ENCODE results near the gene FAM222A.
"Not testable (repeated sequence)": the region's sequence is repeated elsewhere in the genome, so short reads cannot be mapped to it uniquely, and the experiment has no call there.

FAM222A gene

DNA sequence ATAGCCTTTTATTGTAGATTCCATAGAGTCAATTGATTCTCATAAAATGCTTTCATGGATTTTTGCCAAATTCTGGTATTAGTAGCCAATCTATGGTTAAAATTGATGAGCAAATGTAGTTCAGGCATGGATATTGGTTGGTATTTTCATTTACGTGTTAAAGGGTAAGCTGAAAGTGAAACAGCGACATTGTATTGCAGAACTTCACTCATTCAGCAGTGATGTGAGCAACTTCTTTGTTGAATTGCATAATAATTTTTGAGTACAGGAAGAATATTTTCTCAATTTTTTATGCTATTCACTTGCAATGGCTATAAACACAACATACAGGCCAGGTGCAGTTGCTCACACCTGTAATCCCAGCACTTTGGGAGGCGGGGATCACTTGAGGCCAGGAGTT, 24.2 kb upstream of the FAM222A start:
- Histone ChIP-seq H3K9me3 (replicated peaks; ENCODE audit: insufficient read depth, low read length) (no peaks in the 10 kb centered on the region), H2AFZ (ENCODE audit: low read length) (no peak overlapping the region), H3K27me3 (replicated peaks; ENCODE audit: insufficient read depth, low read length) (no peaks in the 10 kb centered on the region), H3K9ac (ENCODE audit: low read length) (no peak overlapping the region), H4K20me1 (ENCODE audit: insufficient read depth, low read length) (no peaks in the 10 kb centered on the region), H3K79me2 (ENCODE audit: low read length) (no peaks in the 10 kb centered on the region), H3K4me3 (ENCODE audit: low read length) (no peak overlapping the region), H3K9me2 (replicated peaks; ENCODE audit: insufficient read depth, low read length) (no peaks in the 10 kb centered on the region), H3K27ac (ENCODE audit: low read length) (no peak overlapping the region), H3F3A (ENCODE audit: insufficient read depth, low read length) (no peaks in the 10 kb centered on the region), H3K4me1 (ENCODE audit: low read length) (no peaks in the 10 kb centered on the region), H3K36me3 (replicated peaks; ENCODE audit: insufficient read depth, low read length) (no peaks in the 10 kb centered on the region), H3K4me2 (ENCODE audit: low read depth, low read length) (no peak overlapping the region)
- DNase-seq, result no peak
- no peak for TF ChIP-seq EZH2 (optimal IDR thresholded peaks at IDR 0.05; ENCODE audit: low read depth, low read length)
- TF ChIP-seq, protein P1, sequence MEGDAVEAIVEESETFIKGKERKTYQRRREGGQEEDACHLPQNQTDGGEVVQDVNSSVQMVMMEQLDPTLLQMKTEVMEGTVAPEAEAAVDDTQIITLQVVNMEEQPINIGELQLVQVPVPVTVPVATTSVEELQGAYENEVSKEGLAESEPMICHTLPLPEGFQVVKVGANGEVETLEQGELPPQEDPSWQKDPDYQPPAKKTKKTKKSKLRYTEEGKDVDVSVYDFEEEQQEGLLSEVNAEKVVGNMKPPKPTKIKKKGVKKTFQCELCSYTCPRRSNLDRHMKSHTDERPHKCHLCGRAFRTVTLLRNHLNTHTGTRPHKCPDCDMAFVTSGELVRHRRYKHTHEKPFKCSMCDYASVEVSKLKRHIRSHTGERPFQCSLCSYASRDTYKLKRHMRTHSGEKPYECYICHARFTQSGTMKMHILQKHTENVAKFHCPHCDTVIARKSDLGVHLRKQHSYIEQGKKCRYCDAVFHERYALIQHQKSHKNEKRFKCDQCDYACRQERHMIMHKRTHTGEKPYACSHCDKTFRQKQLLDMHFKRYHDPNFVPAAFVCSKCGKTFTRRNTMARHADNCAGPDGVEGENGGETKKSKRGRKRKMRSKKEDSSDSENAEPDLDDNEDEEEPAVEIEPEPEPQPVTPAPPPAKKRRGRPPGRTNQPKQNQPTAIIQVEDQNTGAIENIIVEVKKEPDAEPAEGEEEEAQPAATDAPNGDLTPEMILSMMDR (IDR thresholded peaks at IDR 0.05; ENCODE audit: low read length), result no peak
- TF ChIP-seq EZH2phosphoT487 (IDR thresholded peaks at IDR 0.05; ENCODE audit: low read length), result no peak

DNA sequence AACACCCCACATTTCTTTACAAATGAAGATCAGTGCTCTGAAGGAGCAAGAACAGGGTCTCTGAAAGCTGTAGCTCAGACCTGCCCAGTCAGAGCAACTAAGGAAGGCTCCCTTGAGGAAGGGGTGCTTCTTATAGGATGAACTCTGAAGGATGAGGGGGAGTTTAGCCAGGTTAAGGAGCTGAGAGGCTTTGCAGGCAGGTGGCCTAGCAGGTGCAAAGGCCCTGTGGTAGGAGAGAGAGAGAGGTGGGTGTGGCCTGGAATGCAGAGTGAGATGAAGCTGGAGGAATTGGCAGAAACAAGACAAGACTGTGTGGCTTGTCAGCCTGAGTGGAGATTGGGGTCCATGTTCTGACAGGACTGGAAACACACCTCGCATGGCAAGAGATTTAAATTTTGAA, 20.5 kb upstream of the FAM222A start:
- no peaks in the 10 kb centered on the region for H3F3A ChIP-seq (ENCODE audit: insufficient read depth, low read length)
- TF ChIP-seq EZH2 (optimal IDR thresholded peaks at IDR 0.05; ENCODE audit: low read depth, low read length), result no peak
- TF ChIP-seq, protein P1 (IDR thresholded peaks at IDR 0.05; ENCODE audit: low read length), result no peak
- no peak for TF ChIP-seq EZH2phosphoT487 (IDR thresholded peaks at IDR 0.05; ENCODE audit: low read length)
- no peaks in the 10 kb centered on the region for H3K36me3 ChIP-seq (replicated peaks; ENCODE audit: insufficient read depth, low read length)
- no peak for DNase-seq
- no peaks in the 10 kb centered on the region for H3K9me3 ChIP-seq (replicated peaks; ENCODE audit: insufficient read depth, low read length)
- no peak overlapping the region for H2AFZ ChIP-seq (ENCODE audit: low read length)
- H4K20me1 ChIP-seq (ENCODE audit: insufficient read depth, low read length), result no peaks in the 10 kb centered on the region
- no peaks in the 10 kb centered on the region for H3K9me2 ChIP-seq (replicated peaks; ENCODE audit: insufficient read depth, low read length)
- H3K27me3 ChIP-seq (replicated peaks; ENCODE audit: insufficient read depth, low read length), result no peaks in the 10 kb centered on the region
- no peaks in the 10 kb centered on the region for H3K4me1 ChIP-seq (ENCODE audit: low read length)
- no peak overlapping the region for H3K4me3 ChIP-seq (ENCODE audit: low read length)
- no peak overlapping the region for H3K27ac ChIP-seq (ENCODE audit: low read length)
- H3K79me2 ChIP-seq (ENCODE audit: low read length), result no peaks in the 10 kb centered on the region
- no peak overlapping the region for H3K9ac ChIP-seq (ENCODE audit: low read length)
- no peak overlapping the region for H3K4me2 ChIP-seq (ENCODE audit: low read depth, low read length)

DNA sequence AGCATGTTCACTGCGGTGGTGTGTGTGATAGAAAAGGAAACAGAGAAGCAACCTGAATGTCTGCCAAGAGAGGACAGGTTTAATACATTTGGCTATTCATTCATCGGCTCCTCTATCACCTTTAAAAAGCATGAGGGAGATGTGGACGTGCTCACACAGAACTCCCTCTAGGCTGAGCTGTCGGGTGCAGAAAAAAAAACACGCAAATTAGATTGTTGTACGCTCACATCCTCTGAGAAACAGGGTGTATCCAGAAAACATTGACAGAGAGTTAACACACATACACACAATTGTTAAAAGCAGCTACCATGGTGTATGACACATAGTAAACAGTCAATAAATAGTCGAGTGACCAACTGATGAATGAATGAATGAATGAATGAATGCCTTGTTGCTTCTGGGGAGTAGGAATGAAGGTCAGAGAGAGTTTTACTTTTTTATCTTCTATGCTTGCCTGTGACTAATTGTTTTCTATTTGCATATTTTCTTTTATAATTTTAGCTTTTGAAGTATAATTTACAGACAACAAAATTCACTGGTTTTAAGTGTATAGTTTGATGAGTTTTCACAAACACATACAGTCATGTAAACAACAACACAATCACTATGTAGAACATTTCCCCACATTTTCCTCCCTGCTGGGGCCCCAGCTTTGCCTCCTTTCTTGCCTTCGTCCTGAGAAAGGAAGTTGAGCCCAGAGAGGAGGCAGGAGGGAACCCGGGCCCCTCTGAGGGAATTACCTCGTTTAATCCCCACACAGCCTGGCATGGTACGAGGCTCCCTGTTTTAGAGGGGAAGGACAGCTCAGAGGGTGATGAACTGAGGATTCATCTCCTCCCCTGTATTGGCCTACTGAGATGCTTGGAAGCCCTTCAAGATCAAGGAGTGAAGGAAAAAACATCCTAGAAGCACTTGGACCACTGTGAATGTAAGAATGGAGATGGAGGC, 19.7 kb upstream of the FAM222A start:
- Histone ChIP-seq H3K9me2 (replicated peaks; ENCODE audit: insufficient read depth, low read length) (no peaks in the 10 kb centered on the region), H3K4me3 (ENCODE audit: low read length) (no peak overlapping the region), H3K4me1 (ENCODE audit: low read length) (no peaks in the 10 kb centered on the region), H3K4me2 (ENCODE audit: low read depth, low read length) (no peak overlapping the region), H3K9ac (ENCODE audit: low read length) (no peak overlapping the region), H3K79me2 (ENCODE audit: low read length) (no peaks in the 10 kb centered on the region), H3K27ac (ENCODE audit: low read length) (no peak overlapping the region), H2AFZ (ENCODE audit: low read length) (no peak overlapping the region), H3F3A (ENCODE audit: insufficient read depth, low read length) (no peaks in the 10 kb centered on the region), H4K20me1 (ENCODE audit: insufficient read depth, low read length) (no peaks in the 10 kb centered on the region), H3K36me3 (replicated peaks; ENCODE audit: insufficient read depth, low read length) (no peaks in the 10 kb centered on the region), H3K9me3 (replicated peaks; ENCODE audit: insufficient read depth, low read length) (no peaks in the 10 kb centered on the region), H3K27me3 (replicated peaks; ENCODE audit: insufficient read depth, low read length) (no peaks in the 10 kb centered on the region)
- DNase-seq, result no peak
- no peak for TF ChIP-seq EZH2 (optimal IDR thresholded peaks at IDR 0.05; ENCODE audit: low read depth, low read length)
- TF ChIP-seq, protein P1 (IDR thresholded peaks at IDR 0.05; ENCODE audit: low read length), result no peak
- no peak for TF ChIP-seq EZH2phosphoT487 (IDR thresholded peaks at IDR 0.05; ENCODE audit: low read length)

DNA sequence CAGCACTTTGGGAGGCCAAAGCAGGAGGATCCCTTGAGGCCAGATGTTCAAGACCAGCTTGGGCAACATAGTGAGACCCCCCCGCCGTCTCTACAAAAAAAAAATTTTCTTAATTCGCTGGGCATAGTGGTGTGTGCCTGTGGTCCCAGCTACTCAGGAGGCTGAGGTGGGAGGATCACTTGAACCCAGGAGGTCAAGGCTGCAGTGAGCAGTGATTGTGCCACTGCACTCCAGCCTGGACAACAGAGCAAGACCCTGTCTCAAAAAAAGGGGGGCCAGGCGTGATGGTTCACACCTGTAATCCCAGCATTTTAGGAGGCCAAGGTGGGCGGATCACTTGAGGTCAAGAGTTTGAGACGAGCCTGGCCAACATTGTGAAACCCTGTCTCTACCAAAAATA, 19.0 kb upstream of the FAM222A start:
- not testable (repeated sequence) for H3K27ac ChIP-seq (ENCODE audit: low read length); H3K79me2 ChIP-seq (ENCODE audit: low read length); H4K20me1 ChIP-seq (ENCODE audit: insufficient read depth, low read length); DNase-seq; H3K4me3 ChIP-seq (ENCODE audit: low read length); H3K9me3 ChIP-seq (replicated peaks; ENCODE audit: insufficient read depth, low read length); H3F3A ChIP-seq (ENCODE audit: insufficient read depth, low read length); H3K4me2 ChIP-seq (ENCODE audit: low read depth, low read length); H2AFZ ChIP-seq (ENCODE audit: low read length); H3K36me3 ChIP-seq (replicated peaks; ENCODE audit: insufficient read depth, low read length); H3K4me1 ChIP-seq (ENCODE audit: low read length); H3K27me3 ChIP-seq (replicated peaks; ENCODE audit: insufficient read depth, low read length); H3K9ac ChIP-seq (ENCODE audit: low read length); H3K9me2 ChIP-seq (replicated peaks; ENCODE audit: insufficient read depth, low read length)

Measured in MM.1S (cell line).